ENCODE data around the gene CYP26B1.

DNA sequence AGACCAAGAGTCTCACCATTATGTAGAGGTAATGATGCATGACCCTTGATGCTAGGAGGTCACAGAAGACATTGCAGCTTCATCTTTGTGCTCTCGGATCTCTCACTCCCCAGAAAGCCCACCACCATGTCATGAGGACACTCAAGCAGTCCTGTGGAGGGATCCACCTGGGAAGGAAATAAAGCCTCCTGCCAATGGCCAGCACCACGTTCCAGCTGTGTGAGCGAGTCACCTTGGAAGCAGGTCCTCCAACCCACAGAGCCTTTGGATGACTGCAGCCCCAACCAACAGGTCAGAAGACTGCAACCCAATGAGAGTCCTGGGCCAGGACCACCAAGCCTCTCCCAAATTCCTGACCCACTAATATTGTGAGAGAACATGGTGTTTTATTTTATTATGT lies 38.4 kb downstream of the CYP26B1 start:
- TF ChIP-seq, protein P1, sequence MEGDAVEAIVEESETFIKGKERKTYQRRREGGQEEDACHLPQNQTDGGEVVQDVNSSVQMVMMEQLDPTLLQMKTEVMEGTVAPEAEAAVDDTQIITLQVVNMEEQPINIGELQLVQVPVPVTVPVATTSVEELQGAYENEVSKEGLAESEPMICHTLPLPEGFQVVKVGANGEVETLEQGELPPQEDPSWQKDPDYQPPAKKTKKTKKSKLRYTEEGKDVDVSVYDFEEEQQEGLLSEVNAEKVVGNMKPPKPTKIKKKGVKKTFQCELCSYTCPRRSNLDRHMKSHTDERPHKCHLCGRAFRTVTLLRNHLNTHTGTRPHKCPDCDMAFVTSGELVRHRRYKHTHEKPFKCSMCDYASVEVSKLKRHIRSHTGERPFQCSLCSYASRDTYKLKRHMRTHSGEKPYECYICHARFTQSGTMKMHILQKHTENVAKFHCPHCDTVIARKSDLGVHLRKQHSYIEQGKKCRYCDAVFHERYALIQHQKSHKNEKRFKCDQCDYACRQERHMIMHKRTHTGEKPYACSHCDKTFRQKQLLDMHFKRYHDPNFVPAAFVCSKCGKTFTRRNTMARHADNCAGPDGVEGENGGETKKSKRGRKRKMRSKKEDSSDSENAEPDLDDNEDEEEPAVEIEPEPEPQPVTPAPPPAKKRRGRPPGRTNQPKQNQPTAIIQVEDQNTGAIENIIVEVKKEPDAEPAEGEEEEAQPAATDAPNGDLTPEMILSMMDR (IDR thresholded peaks at IDR 0.05): no peak
- TF ChIP-seq POLR2AphosphoS5 (IDR thresholded peaks at IDR 0.05): no peak
- no peak for TF ChIP-seq POLR2A (IDR thresholded peaks at IDR 0.05)

Data from prostate gland (tissue), 2 donors.